ENCODE results near the gene TUB.

DNA sequence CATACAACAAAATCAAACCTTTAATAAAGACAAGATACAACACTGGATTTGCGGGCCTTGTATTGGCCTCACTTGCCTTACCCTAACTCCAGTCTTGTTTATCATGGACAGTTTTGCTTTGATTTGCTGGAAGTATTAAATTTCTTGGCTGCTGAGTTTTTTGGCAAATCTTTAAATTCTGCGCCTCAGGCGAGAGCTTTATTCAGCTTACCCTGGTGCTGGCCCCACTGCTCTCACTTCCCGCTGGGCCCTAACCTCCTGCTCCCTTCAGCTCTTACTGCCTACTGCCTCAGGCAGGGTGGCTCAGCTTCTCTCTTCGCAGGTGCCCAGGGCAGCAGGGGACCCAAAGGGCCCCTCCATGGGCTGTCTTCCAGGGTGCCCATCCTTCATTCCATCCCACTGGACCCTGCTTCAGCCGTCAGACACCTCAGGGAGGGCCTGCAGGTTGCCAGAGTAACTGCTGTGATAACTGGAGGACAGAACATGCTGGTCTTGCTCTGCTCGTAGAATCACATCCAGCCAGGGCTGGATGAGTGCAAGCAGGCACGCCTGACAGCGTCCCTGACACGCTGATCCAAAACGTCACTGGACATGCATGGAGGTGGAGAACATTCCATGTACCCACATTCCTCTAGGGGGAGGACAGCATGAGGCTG lies 45.7 kb upstream of the TUB start:
- TF ChIP-seq, protein P1, sequence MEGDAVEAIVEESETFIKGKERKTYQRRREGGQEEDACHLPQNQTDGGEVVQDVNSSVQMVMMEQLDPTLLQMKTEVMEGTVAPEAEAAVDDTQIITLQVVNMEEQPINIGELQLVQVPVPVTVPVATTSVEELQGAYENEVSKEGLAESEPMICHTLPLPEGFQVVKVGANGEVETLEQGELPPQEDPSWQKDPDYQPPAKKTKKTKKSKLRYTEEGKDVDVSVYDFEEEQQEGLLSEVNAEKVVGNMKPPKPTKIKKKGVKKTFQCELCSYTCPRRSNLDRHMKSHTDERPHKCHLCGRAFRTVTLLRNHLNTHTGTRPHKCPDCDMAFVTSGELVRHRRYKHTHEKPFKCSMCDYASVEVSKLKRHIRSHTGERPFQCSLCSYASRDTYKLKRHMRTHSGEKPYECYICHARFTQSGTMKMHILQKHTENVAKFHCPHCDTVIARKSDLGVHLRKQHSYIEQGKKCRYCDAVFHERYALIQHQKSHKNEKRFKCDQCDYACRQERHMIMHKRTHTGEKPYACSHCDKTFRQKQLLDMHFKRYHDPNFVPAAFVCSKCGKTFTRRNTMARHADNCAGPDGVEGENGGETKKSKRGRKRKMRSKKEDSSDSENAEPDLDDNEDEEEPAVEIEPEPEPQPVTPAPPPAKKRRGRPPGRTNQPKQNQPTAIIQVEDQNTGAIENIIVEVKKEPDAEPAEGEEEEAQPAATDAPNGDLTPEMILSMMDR (IDR thresholded peaks at IDR 0.05; ENCODE audit: low read length): no peak
- TF ChIP-seq EZH2 (optimal IDR thresholded peaks at IDR 0.05; ENCODE audit: low read depth, low read length): no peak

Measured in MM.1S (cell line).